MCF 10A (cell line): Measurements from ENCODE around the gene CNOT6L. TPM values are rescaled to one million over a fixed set of nuclear protein-coding genes. Genes with fewer than 3 reads are reported as not detected.
A peak's percentile ranks its signal among the peaks of the same experiment; 100 is the strongest.

Experiments
- BruUV-seq: library from RNA; stranded (reverse); fragments of 400-500 nt; replicated peaks from 2 replicates; lab custom pipeline; 2021; lab: Mats Ljungman, UMichigan
- CTCF ChIA-PET: fragments of 300-600 bp; sonication (Branson Sonifier 250); formaldehyde crosslinking; extraction: SDS; loops from one replicate; lab custom pipeline; 2021; ENCODE audit warnings: antibody characterized with exemption, inconsistent platforms; lab: Yijun Ruan, JAX
- POLR2A ChIA-PET: fragments of 300-600, 350-650 bp; sonication (Branson Sonifier 250); formaldehyde crosslinking; extraction: SDS; loops from one replicate; lab custom pipeline; 2020; ENCODE audit warnings: antibody characterized with exemption, inconsistent platforms; lab: Yijun Ruan, JAX
- DNase-seq: peaks from one replicate; pipeline ENCODE4 v3.0.0-alpha.2; 2018; ENCODE audit not compliant: unreplicated experiment
- H3K27ac Mint-ChIP-seq: one replicate; pipeline ENCODE4 v1.8.0; 2022; ENCODE audit warnings: mild to moderate bottlenecking, low read depth, mixed read lengths; ENCODE audit not compliant: unreplicated experiment
- H3K27me3 Mint-ChIP-seq: one replicate; pipeline ENCODE4 v1.8.0; 2022; ENCODE audit warnings: mixed read lengths; ENCODE audit not compliant: insufficient read depth, unreplicated experiment
- H3K36me3 Mint-ChIP-seq: one replicate; pipeline ENCODE4 v1.8.0; 2022; ENCODE audit warnings: mild to moderate bottlenecking, moderate library complexity, mixed read lengths; ENCODE audit not compliant: insufficient read depth, unreplicated experiment
- H3K4me1 Mint-ChIP-seq: one replicate; pipeline ENCODE4 v1.8.0; 2022; ENCODE audit warnings: mixed read lengths; ENCODE audit not compliant: insufficient read depth, unreplicated experiment
- H3K4me3 Mint-ChIP-seq: one replicate; pipeline ENCODE4 v1.8.0; 2022; ENCODE audit warnings: mild to moderate bottlenecking, moderate library complexity, mixed read lengths; ENCODE audit not compliant: unreplicated experiment
- H3K9me3 Mint-ChIP-seq: one replicate; pipeline ENCODE4 v1.8.0; 2022; ENCODE audit warnings: mixed read lengths; ENCODE audit not compliant: unreplicated experiment
- intact Hi-C: fragments of 100-400 bp; cut with micrococcal nuclease; formaldehyde crosslinking; loops from 2 replicates; pipeline ENCODE4 v1.14.1; 2022
- total RNA-seq: library from RNA; stranded (reverse); gene quantifications from 2 replicates; pipeline ENCODE4 v1.2.3, GENCODE V29; 2022
- TF ChIP-seq, protein P1 (sequence below): fragments of 200-600 bp; IDR thresholded peaks from one replicate; pipeline ENCODE4 v1.8.0; 2022; ENCODE audit warnings: antibody characterized with exemption, mild to moderate bottlenecking; ENCODE audit not compliant: unreplicated experiment

The CNOT6L gene
- total RNA-seq, 1 experiment from 2014 or later, result 47.3 TPM

DNA sequence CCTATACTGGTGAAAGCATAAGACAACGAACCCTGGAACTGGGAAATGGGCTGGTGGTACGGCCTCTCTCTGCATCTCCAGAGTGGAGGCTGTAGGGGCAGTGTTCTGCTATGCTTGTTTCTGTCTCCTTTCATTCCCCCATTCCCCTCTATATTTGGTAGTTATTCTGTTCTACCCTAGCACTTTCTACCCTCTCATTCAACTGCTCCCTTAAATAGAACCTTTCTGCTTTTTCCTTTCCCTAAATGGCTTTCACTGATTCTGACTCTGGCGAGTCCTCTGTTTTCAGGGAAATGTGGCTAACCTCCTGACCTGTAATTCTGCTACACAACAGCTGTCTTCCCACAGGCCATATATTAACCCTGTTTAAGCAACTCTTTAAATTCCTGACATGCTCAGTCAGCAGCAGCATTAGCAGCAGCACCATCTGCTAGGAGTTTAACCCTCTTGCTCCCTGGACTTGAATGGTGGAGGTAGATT is 119.4 kb downstream of the CNOT6L start:
- DNase-seq, result peak; percentile 68
- intact Hi-C loops, result loop anchor here (5.0 kb wide), 2 partner anchors 163 to 332 kb away; partner anchors contain the start of gene MRPL1
- Mint-ChIP-seq H3K27ac (peak overlapping the region; percentile 68), H3K9me3 (no peaks in the 10 kb centered on the region), H3K27me3 (no peaks in the 10 kb centered on the region), H3K4me1 (peaks cover 23% of the 10 kb centered on the region), H3K4me3 (peak overlapping the region; percentile 20), H3K36me3 (peaks cover 9% of the 10 kb centered on the region)
- POLR2A ChIA-PET, result interaction anchor here (0.6 to 1.5 kb wide), 7 partner anchors 12 to 1393 kb away, joined by 3 to 5 read pairs (median 3); no protein-coding TSS in a partner anchor
- BruUV-seq, result no TSS peak
- TF ChIP-seq, protein P1, sequence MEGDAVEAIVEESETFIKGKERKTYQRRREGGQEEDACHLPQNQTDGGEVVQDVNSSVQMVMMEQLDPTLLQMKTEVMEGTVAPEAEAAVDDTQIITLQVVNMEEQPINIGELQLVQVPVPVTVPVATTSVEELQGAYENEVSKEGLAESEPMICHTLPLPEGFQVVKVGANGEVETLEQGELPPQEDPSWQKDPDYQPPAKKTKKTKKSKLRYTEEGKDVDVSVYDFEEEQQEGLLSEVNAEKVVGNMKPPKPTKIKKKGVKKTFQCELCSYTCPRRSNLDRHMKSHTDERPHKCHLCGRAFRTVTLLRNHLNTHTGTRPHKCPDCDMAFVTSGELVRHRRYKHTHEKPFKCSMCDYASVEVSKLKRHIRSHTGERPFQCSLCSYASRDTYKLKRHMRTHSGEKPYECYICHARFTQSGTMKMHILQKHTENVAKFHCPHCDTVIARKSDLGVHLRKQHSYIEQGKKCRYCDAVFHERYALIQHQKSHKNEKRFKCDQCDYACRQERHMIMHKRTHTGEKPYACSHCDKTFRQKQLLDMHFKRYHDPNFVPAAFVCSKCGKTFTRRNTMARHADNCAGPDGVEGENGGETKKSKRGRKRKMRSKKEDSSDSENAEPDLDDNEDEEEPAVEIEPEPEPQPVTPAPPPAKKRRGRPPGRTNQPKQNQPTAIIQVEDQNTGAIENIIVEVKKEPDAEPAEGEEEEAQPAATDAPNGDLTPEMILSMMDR, result no peak
- CTCF ChIA-PET, result interaction anchor here (0.6 to 3.1 kb wide), 16 partner anchors 10 to 1115 kb away, joined by 3 to 23 read pairs (median 4); no protein-coding TSS in a partner anchor

DNA sequence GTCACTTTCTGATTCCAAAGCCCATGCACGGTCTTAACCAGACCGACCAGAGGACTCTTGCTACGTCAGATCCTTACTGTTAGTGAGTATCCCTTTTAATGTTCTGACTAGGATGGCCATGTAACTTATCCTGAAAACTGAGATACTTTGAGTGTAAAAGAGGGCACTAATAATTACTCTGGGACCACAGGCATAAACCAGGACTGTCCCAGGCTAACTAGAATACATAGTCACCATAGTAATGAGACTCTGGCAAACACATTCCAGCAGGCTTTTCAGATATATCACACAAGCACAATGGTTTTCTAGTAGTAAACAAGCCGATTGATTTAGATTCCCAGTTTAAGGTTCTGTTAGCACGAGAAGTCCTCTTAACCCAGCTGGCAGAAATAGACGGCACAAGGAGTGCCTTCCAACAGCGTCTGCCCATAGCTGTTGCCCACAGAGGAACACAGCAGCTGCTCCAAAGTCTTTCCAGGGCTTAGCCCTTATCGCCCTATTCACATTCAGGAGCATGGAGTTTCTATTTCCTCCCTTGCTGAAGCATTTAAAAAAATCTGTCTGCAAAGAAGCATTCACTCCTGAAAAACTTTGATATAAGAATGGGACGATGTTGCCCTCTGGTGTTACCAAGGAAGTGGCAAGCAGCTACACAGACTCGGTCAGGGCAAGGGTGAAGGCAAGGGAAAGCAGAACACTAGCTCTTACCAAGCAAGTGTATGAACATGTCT is 121.1 kb downstream of the CNOT6L start:
- H3K27me3 Mint-ChIP-seq, result no peaks in the 10 kb centered on the region
- ChIA-PET POLR2A (interaction anchor here (0.6 to 1.0 kb wide), 6 partner anchors 33 to 233 kb away, joined by 3 to 5 read pairs (median 4); partner anchors contain the start of gene MRPL1), CTCF (interaction anchor here (0.5 to 3.1 kb wide), 32 partner anchors 10 to 352 kb away, joined by 3 to 23 read pairs (median 4); no protein-coding TSS in a partner anchor)
- H3K36me3 Mint-ChIP-seq, result peaks cover 9% of the 10 kb centered on the region
- no peaks in the 10 kb centered on the region for H3K9me3 Mint-ChIP-seq
- DNase-seq, result peak; percentile 73
- no peak overlapping the region for H3K27ac Mint-ChIP-seq
- TF ChIP-seq, protein P1, result peak; percentile 65
- intact Hi-C loops, result loop anchor here (1.0 to 5.0 kb wide), 6 partner anchors 80 to 331 kb away; partner anchors contain the start of gene MRPL1
- peaks cover 23% of the 10 kb centered on the region for H3K4me1 Mint-ChIP-seq
- BruUV-seq, result no TSS peak
- no peak overlapping the region for H3K4me3 Mint-ChIP-seq

DNA sequence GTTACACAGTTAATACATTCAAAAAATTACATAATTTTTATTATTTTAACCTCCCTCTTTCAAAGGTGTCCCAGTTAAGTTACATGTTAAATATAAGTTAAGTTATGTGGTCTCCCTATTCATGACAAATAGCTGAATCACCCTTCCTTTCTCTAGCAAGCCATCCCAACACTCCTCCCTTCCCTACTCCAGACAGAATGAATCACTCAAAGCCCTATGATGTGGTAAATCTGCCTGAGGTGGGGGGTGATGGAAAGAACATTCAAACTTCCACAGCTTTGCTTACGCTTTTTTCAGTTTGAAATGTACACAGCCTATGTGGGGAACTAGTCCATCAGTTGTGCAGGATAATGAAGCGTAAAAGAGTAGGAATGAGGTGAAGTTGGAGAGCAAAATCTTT is 123.4 kb downstream of the CNOT6L start:
- Mint-ChIP-seq H3K4me1 (peaks cover 23% of the 10 kb centered on the region), H3K4me3 (no peak overlapping the region), H3K9me3 (no peaks in the 10 kb centered on the region), H3K27me3 (no peaks in the 10 kb centered on the region), H3K36me3 (peaks cover 9% of the 10 kb centered on the region), H3K27ac (no peak overlapping the region)
- no TSS peak for BruUV-seq
- CTCF ChIA-PET, result interaction anchor here (0.6 to 2.4 kb wide), 8 partner anchors 77 to 387 kb away, joined by 3 to 10 read pairs (median 5); no protein-coding TSS in a partner anchor
- intact Hi-C loops, result loop anchor here (5.0 kb wide), 2 partner anchors 167 to 328 kb away; partner anchors contain the start of gene MRPL1
- peak; percentile 94 for DNase-seq
- TF ChIP-seq, protein P1, result no peak
- POLR2A ChIA-PET, result interaction anchor here (0.9 to 1.7 kb wide), 2 partner anchors 77 to 123 kb away, joined by 4 read pairs; no protein-coding TSS in a partner anchor
